Measurements from ENCODE around the gene ERC1. TPM values are rescaled to one million over a fixed set of nuclear protein-coding genes. Genes with fewer than 3 reads are reported as not detected.
A peak's percentile ranks its signal among the peaks of the same experiment; 100 is the strongest.

ERC1 gene
- total RNA-seq, 1 donor from 2014 or later, result 16.6 TPM

- Histone ChIP-seq H3K36me3 (ENCODE audit: control insufficient read depth, insufficient read depth, low read length) (no peaks in the 10 kb centered on the region), H3K4me3 (ENCODE audit: low read depth, low read length) (no peak overlapping the region), H3K27me3 (ENCODE audit: control insufficient read depth, insufficient read depth, low read length) (no peaks in the 10 kb centered on the region)
- FAIRE-seq (no peak), DNase-seq (ENCODE audit: low read depth) (no peak)
- no peak for TF ChIP-seq CTCF (IDR thresholded peaks at IDR 0.05; ENCODE audit: insufficient read depth, low read length, severe bottlenecking)
Measured at GRCh38 chr12:1300460-1300859, 309.4 kb downstream of the ERC1 start.

- Histone ChIP-seq H3K27me3 (ENCODE audit: control insufficient read depth, insufficient read depth, low read length) (no peaks in the 10 kb centered on the region), H3K36me3 (ENCODE audit: control insufficient read depth, insufficient read depth, low read length) (no peaks in the 10 kb centered on the region), H3K4me3 (ENCODE audit: low read depth, low read length) (no peak overlapping the region)
- no peak for TF ChIP-seq CTCF (IDR thresholded peaks at IDR 0.05; ENCODE audit: insufficient read depth, low read length, severe bottlenecking)
- FAIRE-seq (peak; percentile 52), DNase-seq (ENCODE audit: low read depth) (no peak)
Measured at GRCh38 chr12:1302201-1302870, 311.3 kb downstream of the ERC1 start.

GRCh38 chr12:1305063-1305434 lies 314.0 kb downstream of the ERC1 start:
- Histone ChIP-seq H3K36me3 (ENCODE audit: control insufficient read depth, insufficient read depth, low read length) (no peaks in the 10 kb centered on the region), H3K4me3 (ENCODE audit: low read depth, low read length) (no peak overlapping the region), H3K27me3 (ENCODE audit: control insufficient read depth, insufficient read depth, low read length) (no peaks in the 10 kb centered on the region)
- TF ChIP-seq CTCF (IDR thresholded peaks at IDR 0.05; ENCODE audit: insufficient read depth, low read length, severe bottlenecking), result no peak
- FAIRE-seq (no peak), DNase-seq (ENCODE audit: low read depth) (no peak)

GRCh38 chr12:1305791-1306500 lies 314.9 kb downstream of the ERC1 start:
- Histone ChIP-seq H3K4me3 (ENCODE audit: low read depth, low read length) (no peak overlapping the region), H3K27me3 (ENCODE audit: control insufficient read depth, insufficient read depth, low read length) (no peaks in the 10 kb centered on the region), H3K36me3 (ENCODE audit: control insufficient read depth, insufficient read depth, low read length) (no peaks in the 10 kb centered on the region)
- DNase-seq (ENCODE audit: low read depth) (no peak), FAIRE-seq (no peak)
- no peak for TF ChIP-seq CTCF (IDR thresholded peaks at IDR 0.05; ENCODE audit: insufficient read depth, low read length, severe bottlenecking)

- H3K27me3 ChIP-seq (ENCODE audit: control insufficient read depth, insufficient read depth, low read length), result no peaks in the 10 kb centered on the region
- no peak for TF ChIP-seq CTCF (IDR thresholded peaks at IDR 0.05; ENCODE audit: insufficient read depth, low read length, severe bottlenecking)
- no peak for FAIRE-seq
- H3K4me3 ChIP-seq (ENCODE audit: low read depth, low read length), result no peak overlapping the region
- no peaks in the 10 kb centered on the region for H3K36me3 ChIP-seq (ENCODE audit: control insufficient read depth, insufficient read depth, low read length)
- DNase-seq (ENCODE audit: low read depth), result no peak
Measured at GRCh38 chr12:1306817-1307216, 315.8 kb downstream of the ERC1 start.

Measured in bronchial epithelial cell (primary cell).